ENCODE data around the gene EDC3. TPM values are rescaled to one million over a fixed set of nuclear protein-coding genes. Genes with fewer than 3 reads are reported as not detected.
A peak's percentile ranks its signal among the peaks of the same experiment; 100 is the strongest.
"Not testable (repeated sequence)": the region's sequence is repeated elsewhere in the genome, so short reads cannot be mapped to it uniquely, and the experiment has no call there.

Gene EDC3
- total RNA-seq, 2 experiments from 2014 or later: 34.9 to 41.1 TPM

- Mint-ChIP-seq H3K9me3 (no peaks in the 10 kb centered on the region), H3K4me3 (no peak overlapping the region), H3K4me1 (peaks cover 9% of the 10 kb centered on the region), H3K27me3 (no peaks in the 10 kb centered on the region), H3K36me3 (ENCODE audit: low read depth) (no peaks in the 10 kb centered on the region), H3K27ac (no peak overlapping the region)
- no peak for DNase-seq
- POLR2A ChIA-PET: no interaction called here
- CTCF ChIA-PET: interaction anchor here (1.0 kb wide), 1 partner anchor 13 kb away, joined by 3 read pairs; no protein-coding TSS in a partner anchor
Measured at GRCh38 chr15:74608786-74609185, 87.0 kb downstream of the EDC3 start.

DNA sequence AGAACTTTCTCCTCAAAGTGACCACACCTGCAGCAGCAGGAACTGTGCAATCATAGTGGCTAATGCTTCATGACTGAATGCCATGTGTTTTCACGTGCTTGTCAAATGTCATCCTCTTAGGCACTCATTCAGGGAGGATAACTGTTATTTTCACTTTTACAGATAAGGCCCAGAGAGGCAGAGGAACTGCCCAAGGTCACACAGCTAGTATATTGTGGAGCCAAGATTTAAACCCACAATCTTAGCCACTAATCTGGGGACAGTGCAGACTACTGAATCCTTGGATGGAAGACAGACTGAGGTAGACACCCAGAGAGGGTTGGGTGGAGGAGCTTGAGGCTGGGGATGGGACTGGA is 90.1 kb downstream of the EDC3 start:
- CTCF ChIA-PET: interaction anchor here (3.0 kb wide), 1 partner anchor 9 kb away, joined by 19 read pairs; the partner anchor contains the start of gene CLK3
- Mint-ChIP-seq H3K4me3 (no peak overlapping the region), H3K27me3 (no peaks in the 10 kb centered on the region), H3K4me1 (no peaks in the 10 kb centered on the region), H3K36me3 (ENCODE audit: low read depth) (no peaks in the 10 kb centered on the region), H3K27ac (no peak overlapping the region), H3K9me3 (no peaks in the 10 kb centered on the region)
- DNase-seq: no peak
- POLR2A ChIA-PET: no interaction called here

GRCh38 chr15:74604983-74605794 is 90.6 kb downstream of the EDC3 start:
- Mint-ChIP-seq H3K36me3 (ENCODE audit: low read depth) (no peaks in the 10 kb centered on the region), H3K27me3 (no peaks in the 10 kb centered on the region), H3K9me3 (no peaks in the 10 kb centered on the region), H3K4me3 (no peak overlapping the region), H3K27ac (no peak overlapping the region), H3K4me1 (no peaks in the 10 kb centered on the region)
- no peak for DNase-seq
- CTCF ChIA-PET: interaction anchor here (0.6 to 3.0 kb wide), 2 partner anchors 10 to 995 kb away, joined by 3 to 19 read pairs; partner anchors contain the start of gene CLK3
- POLR2A ChIA-PET: no interaction called here

GRCh38 chr15:74603789-74604705 is 91.8 kb downstream of the EDC3 start:
- DNase-seq: no peak
- Mint-ChIP-seq H3K27ac (no peak overlapping the region), H3K36me3 (ENCODE audit: low read depth) (no peaks in the 10 kb centered on the region), H3K27me3 (no peaks in the 10 kb centered on the region), H3K9me3 (no peaks in the 10 kb centered on the region), H3K4me3 (no peak overlapping the region), H3K4me1 (peaks cover 5% of the 10 kb centered on the region)
- POLR2A ChIA-PET: no interaction called here
- CTCF ChIA-PET: interaction anchor here (0.5 to 3.0 kb wide), 6 partner anchors 8 to 207 kb away, joined by 3 to 19 read pairs (median 3); partner anchors contain the start of gene CLK3

- ChIA-PET CTCF (interaction anchor here (1.2 to 3.0 kb wide), 4 partner anchors 9 to 21 kb away, joined by 3 to 19 read pairs (median 3); partner anchors contain the start of gene CLK3), POLR2A (no interaction called here)
- Mint-ChIP-seq H3K4me1 (peaks cover 14% of the 10 kb centered on the region), H3K27ac (peak overlapping the region; percentile 50), H3K4me3 (no peak overlapping the region), H3K36me3 (ENCODE audit: low read depth) (peaks cover 5% of the 10 kb centered on the region), H3K27me3 (no peaks in the 10 kb centered on the region), H3K9me3 (no peaks in the 10 kb centered on the region)
- DNase-seq: no peak
Measured at GRCh38 chr15:74603026-74603788, 92.6 kb downstream of the EDC3 start.

DNA sequence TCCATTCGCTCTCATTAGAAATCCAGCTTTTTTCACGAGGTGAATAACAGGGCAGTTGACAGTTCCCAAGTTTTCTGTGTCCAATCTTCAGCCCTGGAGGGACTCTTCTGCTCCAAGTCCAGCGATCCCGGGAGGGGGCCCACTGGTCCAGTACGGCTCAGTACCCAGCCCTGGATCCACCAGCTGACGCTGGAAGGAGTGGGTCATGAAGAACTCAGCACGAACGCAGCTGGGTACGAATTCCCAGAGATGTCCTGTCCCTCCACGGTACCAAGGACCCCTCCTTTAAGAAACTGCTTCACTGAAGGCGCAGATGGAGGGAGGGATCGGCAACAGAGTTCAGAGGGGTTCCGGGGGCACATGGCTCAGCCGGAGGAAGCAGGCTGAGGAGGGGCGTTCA is 96.7 kb downstream of the EDC3 start:
- ChIA-PET CTCF (interaction anchor here (0.7 to 2.2 kb wide), 3 partner anchors 11 to 58 kb away, joined by 3 to 9 read pairs (median 7); partner anchors contain the start of gene ARID3B), POLR2A (interaction anchor here (0.6 kb wide), 1 partner anchor 9 kb away, joined by 7 read pairs; no protein-coding TSS in a partner anchor)
- Mint-ChIP-seq H3K36me3 (ENCODE audit: low read depth) (peaks cover 10% of the 10 kb centered on the region), H3K4me1 (peaks cover 19% of the 10 kb centered on the region), H3K27me3 (no peaks in the 10 kb centered on the region), H3K4me3 (peak overlapping the region; percentile 95), H3K27ac (peak overlapping the region; percentile 96), H3K9me3 (no peaks in the 10 kb centered on the region)
- no peak for DNase-seq

DNA sequence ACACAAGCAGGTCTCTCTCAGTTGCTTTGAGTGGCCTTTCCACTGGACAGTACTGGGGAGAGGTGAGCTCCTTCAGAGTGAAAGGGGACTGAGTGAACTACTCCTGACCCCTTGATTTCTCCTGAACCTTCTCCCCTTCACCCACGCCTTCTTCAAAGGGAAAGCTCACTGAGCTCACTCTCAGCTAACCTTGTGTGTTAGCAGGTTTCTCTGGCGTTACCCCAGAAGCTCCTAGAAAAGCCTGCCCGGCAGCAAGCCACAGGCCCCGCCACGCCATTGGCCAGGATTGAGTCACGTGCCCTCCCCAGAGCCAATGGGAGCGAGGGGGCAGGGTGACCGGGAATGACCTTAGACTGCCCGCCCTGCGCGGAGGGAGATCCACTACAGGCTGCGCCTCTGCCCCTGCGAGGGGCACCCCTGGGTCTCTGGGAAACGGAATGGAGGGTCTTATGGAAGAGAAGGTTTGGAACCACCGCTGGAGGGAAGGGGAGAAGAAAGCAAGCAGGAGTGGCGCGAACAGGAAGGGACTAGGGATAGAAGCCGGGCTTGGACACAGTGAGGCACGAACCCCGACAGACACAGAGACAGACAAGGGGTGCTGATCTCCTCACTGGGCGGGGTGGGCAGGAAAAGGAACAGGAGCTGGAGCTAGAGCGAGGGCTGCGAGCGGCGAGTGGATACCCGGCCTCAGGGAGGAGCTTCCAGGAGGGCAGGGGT is 97.5 kb downstream of the EDC3 start:
- peak overlapping the region; percentile 96 for H3K27ac Mint-ChIP-seq
- H3K4me1 Mint-ChIP-seq: peaks cover 19% of the 10 kb centered on the region
- peak overlapping the region; percentile 95 for H3K4me3 Mint-ChIP-seq
- DNase-seq: peak; percentile 92
- H3K27me3 Mint-ChIP-seq: no peaks in the 10 kb centered on the region
- ChIA-PET CTCF (interaction anchor here (1.0 to 2.2 kb wide), 5 partner anchors 10 to 58 kb away, joined by 4 to 9 read pairs (median 7); partner anchors contain the start of gene ARID3B), POLR2A (no interaction called here)
- H3K9me3 Mint-ChIP-seq: no peaks in the 10 kb centered on the region
- H3K36me3 Mint-ChIP-seq (ENCODE audit: low read depth): peaks cover 15% of the 10 kb centered on the region

DNA sequence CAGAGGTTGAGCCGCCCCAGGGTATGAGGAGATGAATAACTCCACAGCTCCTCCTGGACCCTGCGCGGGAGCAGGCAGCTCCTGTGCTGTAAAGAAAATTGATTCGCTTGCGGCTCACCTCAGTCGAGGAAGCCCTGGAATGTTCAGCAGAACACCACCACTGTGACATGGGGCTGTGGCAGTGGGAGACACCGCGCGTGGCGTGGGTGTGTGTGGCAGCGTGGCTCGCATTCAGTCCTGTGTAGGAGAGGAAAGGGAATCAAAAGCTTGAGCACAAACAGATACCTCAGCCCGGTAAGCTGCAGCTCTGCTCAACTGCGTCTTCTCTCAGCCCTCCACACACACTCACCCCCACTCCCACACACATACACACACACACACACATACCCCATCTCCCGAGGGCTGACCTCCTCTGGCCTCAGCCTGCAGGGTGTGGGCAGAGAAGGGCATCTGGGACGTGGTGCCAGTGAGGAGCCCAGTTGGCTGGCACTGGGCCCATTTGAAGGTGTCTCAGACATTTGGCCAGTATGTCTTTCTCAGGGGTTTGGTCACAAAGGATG is 98.6 kb downstream of the EDC3 start:
- POLR2A ChIA-PET, H3K4me3 Mint-ChIP-seq, DNase-seq, H3K9me3 Mint-ChIP-seq, H3K27me3 Mint-ChIP-seq: not testable (repeated sequence)
- Mint-ChIP-seq H3K27ac (peak overlapping the region; percentile 68), H3K4me1 (peaks cover 19% of the 10 kb centered on the region), H3K36me3 (ENCODE audit: low read depth) (peaks cover 17% of the 10 kb centered on the region)
- CTCF ChIA-PET: interaction anchor here (1.2 to 2.2 kb wide), 4 partner anchors 9 to 24 kb away, joined by 4 to 9 read pairs (median 6); no protein-coding TSS in a partner anchor

- Mint-ChIP-seq H3K36me3 (ENCODE audit: low read depth) (peaks cover 22% of the 10 kb centered on the region), H3K4me1 (peaks cover 19% of the 10 kb centered on the region)
- DNase-seq, H3K27me3 Mint-ChIP-seq, H3K27ac Mint-ChIP-seq, POLR2A ChIA-PET, H3K9me3 Mint-ChIP-seq, H3K4me3 Mint-ChIP-seq: not testable (repeated sequence)
- CTCF ChIA-PET: interaction anchor here (1.2 to 1.7 kb wide), 2 partner anchors 16 to 22 kb away, joined by 4 read pairs; no protein-coding TSS in a partner anchor
Measured at GRCh38 chr15:74596736-74597135, 99.1 kb downstream of the EDC3 start.

DNA sequence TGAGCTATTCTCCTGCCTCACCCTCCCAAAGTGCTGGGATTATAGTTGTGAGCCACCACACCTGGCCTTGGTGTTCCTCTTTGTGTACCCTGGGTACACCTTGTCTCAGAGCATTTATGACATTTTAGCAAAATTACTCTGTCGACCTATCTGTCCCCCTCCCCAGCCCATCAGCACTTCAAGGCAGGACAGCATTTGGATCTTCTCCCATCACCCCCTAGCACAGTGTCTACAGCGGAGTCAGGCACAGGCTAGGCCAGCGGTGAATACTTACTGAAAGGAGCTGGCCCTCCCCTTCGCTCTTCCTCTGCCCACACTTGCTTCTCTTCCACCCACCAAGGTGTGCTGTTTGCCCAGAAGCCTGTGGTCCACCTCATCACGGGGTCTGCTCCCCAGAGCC is 100.6 kb downstream of the EDC3 start:
- H3K4me3 Mint-ChIP-seq: no peak overlapping the region

DNA sequence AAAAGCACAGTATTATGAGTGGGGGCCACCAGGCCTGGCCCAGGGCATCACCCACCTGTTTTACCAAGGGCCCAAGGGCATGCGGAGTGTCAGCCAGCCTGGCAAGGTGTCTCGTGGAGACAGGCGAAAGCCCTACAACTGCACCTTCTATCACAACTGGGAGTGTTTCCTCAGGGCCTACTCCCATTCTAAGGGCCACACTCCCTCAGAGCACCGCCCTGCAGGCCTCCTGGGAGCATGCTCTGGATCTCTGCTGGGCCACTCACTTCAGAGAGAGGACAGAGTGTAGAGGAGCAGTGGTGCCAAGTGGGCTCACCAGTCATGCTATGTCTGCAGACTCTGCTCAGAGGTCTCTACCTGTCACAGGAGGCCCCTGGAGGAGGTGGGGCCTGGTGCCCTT is 101.4 kb downstream of the EDC3 start:
- CTCF ChIA-PET: interaction anchor here (0.6 to 1.3 kb wide), 2 partner anchors 10 kb away, joined by 3 read pairs; no protein-coding TSS in a partner anchor
- DNase-seq: no peak
- POLR2A ChIA-PET: no interaction called here
- H3K27ac Mint-ChIP-seq: no peak overlapping the region
- H3K27me3 Mint-ChIP-seq: no peaks in the 10 kb centered on the region
- H3K9me3 Mint-ChIP-seq: no peaks in the 10 kb centered on the region
- H3K4me3 Mint-ChIP-seq: no peak overlapping the region
- peaks cover 17% of the 10 kb centered on the region for H3K4me1 Mint-ChIP-seq
- H3K36me3 Mint-ChIP-seq (ENCODE audit: low read depth): peaks cover 34% of the 10 kb centered on the region

More for the DNA sequence above, 100.6 kb downstream of the EDC3 start:
- Mint-ChIP-seq H3K9me3 (no peaks in the 10 kb centered on the region), H3K36me3 (ENCODE audit: low read depth) (peaks cover 29% of the 10 kb centered on the region), H3K4me1 (peaks cover 19% of the 10 kb centered on the region), H3K27ac (peak overlapping the region; percentile 19), H3K27me3 (no peaks in the 10 kb centered on the region)
- CTCF ChIA-PET: interaction anchor here (1.0 to 1.3 kb wide), 3 partner anchors 11 to 175 kb away, joined by 3 read pairs; no protein-coding TSS in a partner anchor
- POLR2A ChIA-PET: no interaction called here
- no peak for DNase-seq

Data from activated CD4-positive, alpha-beta T cell treated with anti-CD3 and anti-CD28 coated beads, Interleukin-2, amount 10 ng/mL, durations not matched to agents 7 days and 5 days (primary cell).